HG03135 (cell line): ENCODE results near the gene SEPTIN1.
"Not testable (repeated sequence)": the region's sequence is repeated elsewhere in the genome, so short reads cannot be mapped to it uniquely, and the experiment has no call there.

Experiments used
- ATAC-seq: cut with Tn5 transposase; IDR thresholded peaks from one replicate; pipeline ENCODE4 v1.9.1; 2021; ENCODE audit warnings: mild to moderate bottlenecking, moderate library complexity; ENCODE audit not compliant: unreplicated experiment

The SEPTIN1 gene

GRCh38 chr16:30401768-30402425 is 19.5 kb upstream of the SEPTIN1 start:
- ATAC-seq = no peak

GRCh38 chr16:30399435-30400186 is 17.2 kb upstream of the SEPTIN1 start:
- no peak for ATAC-seq

- ATAC-seq = no peak
These were observed 16.5 kb upstream of the SEPTIN1 start for GRCh38 chr16:30398661-30399434.

- no peak for ATAC-seq
These were observed 15.7 kb upstream of the SEPTIN1 start for GRCh38 chr16:30397776-30398660.

- ATAC-seq = no peak
These were observed 14.7 kb upstream of the SEPTIN1 start for GRCh38 chr16:30397056-30397455.

- ATAC-seq = not testable (repeated sequence)
These were observed 14.3 kb upstream of the SEPTIN1 start for GRCh38 chr16:30396627-30397026.

GRCh38 chr16:30395992-30396585 is 13.7 kb upstream of the SEPTIN1 start:
- ATAC-seq = no peak

GRCh38 chr16:30395155-30395991 is 13.0 kb upstream of the SEPTIN1 start, which contains the start of gene ZNF48:
ZNF48 (plus strand) TSS chr16:30395420; CDS start chr16:30395795, 375 bp downstream.
- ATAC-seq = peak; percentile 52

GRCh38 chr16:30394592-30395154 is 12.3 kb upstream of the SEPTIN1 start:
- ATAC-seq = no peak

GRCh38 chr16:30383521-30383920 is 1.2 kb upstream of the SEPTIN1 start:
- ATAC-seq = no peak

- ATAC-seq = no peak
These were observed 895 bp downstream of the SEPTIN1 start for GRCh38 chr16:30381291-30382041.

- no peak for ATAC-seq
These were observed 1.6 kb downstream of the SEPTIN1 start for GRCh38 chr16:30380803-30381208.

- ATAC-seq = no peak
These were observed 2.1 kb downstream of the SEPTIN1 start for GRCh38 chr16:30380072-30380802.

GRCh38 chr16:30379158-30379783 is 3.1 kb downstream of the SEPTIN1 start:
- ATAC-seq = no peak

- ATAC-seq = peak; percentile 83
These were observed 3.9 kb downstream of the SEPTIN1 start for GRCh38 chr16:30378236-30379157.

- ATAC-seq = peak; percentile 33
These were observed 4.5 kb downstream of the SEPTIN1 start for GRCh38 chr16:30377812-30378235.
